GM19193 (cell line): ENCODE data around the gene RIPPLY1.

Experiments used
- POLR2A ChIP-seq: IDR thresholded peaks from 4 replicates; pipeline ENCODE4 v1.6.1; 2011; ENCODE audit not compliant: insufficient read depth, insufficient read length; ENCODE audit errors: extremely low read depth

The RIPPLY1 gene

DNA sequence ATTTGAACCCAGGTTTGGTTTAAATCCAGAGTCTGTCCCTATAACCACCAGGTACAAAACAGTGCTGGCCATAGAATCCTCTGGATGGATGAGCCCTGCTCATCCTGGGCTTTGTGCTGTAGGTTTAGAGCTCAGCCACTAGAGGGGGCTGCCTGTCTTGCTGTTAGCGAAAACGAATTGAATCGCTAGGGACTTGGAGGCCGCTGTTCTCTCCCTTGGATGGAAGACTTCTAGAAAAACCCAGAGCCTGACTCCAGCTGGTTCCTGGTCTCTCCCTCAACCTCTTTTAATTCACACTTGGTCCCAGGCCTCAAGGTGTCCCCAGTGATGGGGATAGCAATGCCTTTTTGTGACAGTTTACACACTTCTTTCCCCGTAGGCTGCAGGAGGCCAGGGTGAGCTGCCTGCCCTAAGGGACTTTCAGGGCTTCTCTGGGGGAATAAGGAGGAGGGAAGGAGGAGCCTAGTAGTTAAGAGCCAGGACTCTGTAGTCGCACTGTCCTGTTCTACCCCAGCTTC lies 8.7 kb downstream of the RIPPLY1 start:
- TF ChIP-seq POLR2A = no peak

DNA sequence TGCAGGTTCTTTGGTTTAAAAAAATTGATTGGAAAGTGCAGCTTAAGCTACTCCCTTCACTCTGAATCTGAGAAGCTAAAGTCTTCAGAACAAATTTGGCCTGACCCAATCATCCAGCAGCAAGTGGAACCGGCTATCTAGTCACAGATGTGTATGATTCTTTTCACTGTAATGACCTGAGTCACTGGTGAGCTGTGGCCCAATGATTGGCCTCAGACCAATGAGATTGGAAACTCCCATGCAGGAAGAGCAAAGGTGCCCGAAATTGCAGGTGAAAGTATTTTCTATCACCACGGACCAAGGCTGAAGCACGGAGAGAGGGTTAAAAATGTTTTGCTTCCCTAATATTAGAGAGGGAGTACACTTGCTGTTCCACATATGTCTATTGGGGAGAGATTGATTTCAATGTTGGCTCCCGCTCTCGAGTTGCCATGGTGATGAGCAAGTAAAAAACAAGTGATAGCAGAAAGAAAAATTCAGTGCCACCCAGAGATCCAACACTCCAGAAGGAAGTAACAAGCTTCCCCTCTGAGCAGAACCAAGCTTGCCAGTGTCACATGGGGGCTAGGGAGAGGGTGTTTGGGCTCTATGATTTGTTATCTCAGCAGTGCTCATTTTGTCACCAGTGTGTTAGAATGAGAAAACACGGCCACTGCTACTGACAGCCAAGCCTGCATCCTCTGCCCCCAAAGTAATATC lies 11.2 kb downstream of the RIPPLY1 start:
- no peak for TF ChIP-seq POLR2A

DNA sequence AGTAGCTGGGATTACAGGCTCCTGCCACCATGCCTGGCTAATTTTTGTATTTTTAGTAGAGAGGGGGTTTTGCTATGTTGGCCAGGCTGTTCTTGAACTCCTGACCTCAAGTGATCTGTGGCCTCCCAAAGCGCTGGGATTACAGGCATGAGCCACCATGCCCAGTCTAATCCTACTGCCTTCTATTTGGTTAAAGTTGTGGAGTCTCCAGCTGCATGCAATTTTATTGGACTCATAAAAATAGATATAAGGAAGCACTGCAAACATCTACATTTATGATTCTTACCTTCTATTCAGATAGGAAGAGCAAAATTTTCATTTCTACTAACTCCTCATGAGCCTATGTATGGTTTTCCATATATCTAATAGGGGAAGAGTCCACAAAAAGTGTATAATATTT lies 13.7 kb downstream of the RIPPLY1 start:
- no peak for TF ChIP-seq POLR2A

DNA sequence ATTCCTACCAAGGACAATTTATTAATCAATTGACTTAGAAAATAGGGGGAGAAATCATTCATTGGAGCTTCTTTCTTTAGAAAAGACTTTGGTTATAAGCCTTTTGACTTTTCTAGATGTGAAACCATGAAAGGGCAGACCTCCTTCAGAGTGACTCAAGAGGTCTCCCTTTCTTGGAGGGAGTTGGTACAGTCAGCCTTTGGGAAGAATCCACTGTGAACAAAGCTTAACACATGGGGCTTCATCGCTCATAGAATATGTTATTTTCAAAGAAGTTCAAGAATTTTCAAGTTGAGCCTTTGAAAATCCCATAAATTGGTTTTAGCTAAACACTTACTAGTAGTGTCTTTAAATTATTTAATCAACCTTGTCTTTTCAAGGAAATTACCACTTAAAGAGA lies 28.0 kb downstream of the RIPPLY1 start:
- TF ChIP-seq POLR2A = no peak

DNA sequence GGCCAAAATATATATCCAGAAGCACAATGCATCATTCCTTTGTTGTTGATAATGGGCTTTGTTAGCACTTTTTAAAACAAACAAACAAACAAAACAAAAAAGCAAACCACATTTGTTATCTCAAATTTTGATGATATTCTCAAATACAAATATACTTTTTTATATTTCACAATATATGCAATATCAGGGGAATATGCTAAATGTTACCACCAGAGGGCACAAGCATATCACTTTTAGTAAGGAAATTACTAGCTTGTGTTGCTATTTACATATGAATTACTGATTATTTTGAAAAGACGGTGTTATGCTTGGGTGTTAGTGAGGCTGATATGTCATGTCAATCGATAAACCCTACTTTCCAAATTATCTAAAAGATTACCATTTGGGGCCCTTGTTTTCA lies 29.1 kb downstream of the RIPPLY1 start:
- no peak for TF ChIP-seq POLR2A

DNA sequence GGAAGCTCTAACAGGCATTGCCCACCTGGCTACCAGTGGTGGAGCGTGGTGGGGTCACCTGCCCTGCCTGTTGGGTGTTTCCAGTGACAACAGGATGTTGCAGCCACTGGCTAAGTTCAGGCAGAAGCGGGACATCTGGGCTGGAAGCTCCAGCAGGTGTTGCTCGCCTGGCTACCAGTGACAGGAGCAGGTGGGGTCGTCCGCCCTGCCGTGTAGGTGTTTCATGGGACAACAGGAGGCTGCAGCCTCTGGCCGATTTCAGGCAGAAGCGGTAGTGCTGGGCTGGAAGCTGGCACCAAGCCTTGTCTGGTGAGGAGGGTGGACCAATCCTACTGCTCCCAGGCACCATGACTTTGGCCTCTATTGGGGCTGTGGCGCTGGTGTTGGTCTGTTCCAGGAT lies 39.4 kb downstream of the RIPPLY1 start:
- no peak for TF ChIP-seq POLR2A

DNA sequence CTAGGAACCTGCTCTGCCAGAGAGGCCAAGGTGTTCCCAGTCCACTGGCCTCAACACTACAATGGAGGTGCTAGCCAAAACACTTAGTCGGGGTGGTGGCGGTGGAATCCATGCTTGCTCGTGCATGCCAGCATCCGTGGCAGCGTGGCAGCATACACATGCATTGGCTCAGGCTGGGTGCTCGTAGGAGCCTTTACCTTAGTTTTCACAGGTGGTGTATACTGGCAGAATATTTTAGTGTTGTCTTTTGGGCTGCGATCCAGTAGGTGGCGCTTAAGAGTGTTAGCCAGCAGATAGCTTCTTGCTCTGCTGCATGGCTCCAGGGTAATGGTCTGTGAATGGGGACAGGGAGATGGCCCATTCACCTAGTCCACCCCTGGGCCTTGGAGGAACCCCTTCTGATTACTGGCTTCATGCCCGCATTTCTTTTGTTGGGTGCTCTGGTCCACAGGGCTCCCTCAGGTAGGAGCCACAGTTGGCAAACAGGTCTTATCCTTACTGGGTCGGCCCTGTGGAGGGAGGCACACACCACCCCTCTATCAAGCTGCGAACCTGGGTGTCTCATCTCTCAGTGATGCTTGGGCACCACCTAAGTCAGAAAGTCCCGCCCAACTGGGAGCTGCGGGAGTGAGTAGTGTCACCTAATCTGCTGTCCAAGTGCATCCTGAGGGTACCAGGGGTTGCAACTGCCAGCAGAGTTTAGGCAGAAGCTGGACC lies 40.0 kb downstream of the RIPPLY1 start:
- TF ChIP-seq POLR2A = no peak
